ENCODE data around the gene PDLIM7.

The PDLIM7 gene

GRCh38 chr5:177501874-177502678 is 4.7 kb upstream of the PDLIM7 start:
- in situ Hi-C loops (cut with MboI; ENCODE audit: low sequenced_read_pairs, unreplicated experiment): no loop called here
- peak; percentile 71 for DNase-seq (ENCODE audit: low spot score)
- TF ChIP-seq CTCF (IDR thresholded peaks at IDR 0.05; ENCODE audit: borderline replicate concordance, control extremely low read depth, extremely low read depth, insufficient read depth, missing control alignments): no peak

- TF ChIP-seq CTCF (IDR thresholded peaks at IDR 0.05; ENCODE audit: borderline replicate concordance, control extremely low read depth, extremely low read depth, insufficient read depth, missing control alignments): peak; percentile 94
- in situ Hi-C loops (cut with MboI; ENCODE audit: low sequenced_read_pairs, unreplicated experiment): no loop called here
- DNase-seq (ENCODE audit: low spot score): peak; percentile 77
Observed at GRCh38 chr5:177500685-177501522, 3.5 kb upstream of the PDLIM7 start.

GRCh38 chr5:177499842-177500241 is 2.4 kb upstream of the PDLIM7 start:
- in situ Hi-C loops (cut with MboI; ENCODE audit: low sequenced_read_pairs, unreplicated experiment): no loop called here
- DNase-seq (ENCODE audit: low spot score): no peak
- no peak for TF ChIP-seq CTCF (IDR thresholded peaks at IDR 0.05; ENCODE audit: borderline replicate concordance, control extremely low read depth, extremely low read depth, insufficient read depth, missing control alignments)

- in situ Hi-C loops (cut with MboI; ENCODE audit: low sequenced_read_pairs, unreplicated experiment): no loop called here
- no peak for TF ChIP-seq CTCF (IDR thresholded peaks at IDR 0.05; ENCODE audit: borderline replicate concordance, control extremely low read depth, extremely low read depth, insufficient read depth, missing control alignments)
- DNase-seq (ENCODE audit: low spot score): no peak
Observed at GRCh38 chr5:177498013-177498787, 796 bp upstream of the PDLIM7 start.

GRCh38 chr5:177496727-177497291 is 595 bp downstream of the PDLIM7 start:
- in situ Hi-C loops (cut with MboI; ENCODE audit: low sequenced_read_pairs, unreplicated experiment): no loop called here
- no peak for TF ChIP-seq CTCF (IDR thresholded peaks at IDR 0.05; ENCODE audit: borderline replicate concordance, control extremely low read depth, extremely low read depth, insufficient read depth, missing control alignments)
- peak; percentile 78 for DNase-seq (ENCODE audit: low spot score)

Measured in GM13976 (cell line).